Body of pancreas (tissue), 4 donors: ENCODE results near the gene NUCKS1. TPM values are rescaled to one million over a fixed set of nuclear protein-coding genes. Genes with fewer than 3 reads are reported as not detected.

Source experiments
- ATAC-seq: fragments of 150-250 bp; one replicate; pipeline ENCODE4 v1.9.1; 2016
- DNase-seq, 4 donors: peaks; one replicate each; pipeline ENCODE4 v3.0.0-alpha.2; 2019
- H3K27ac ChIP-seq, 4 donors: fragments of 200-600 bp; sonication (generic); 1 replicate in 3 of 4; 2 replicates in 1 of 4; pipeline versions ENCODE4 v1.5.1 to v1.6.1; 2016 to 2019; ENCODE audit warnings: mild to moderate bottlenecking in 1 of 4, mixed read lengths in 1 of 4, moderate library complexity in 1 of 4
- H3K27me3 ChIP-seq, 2 donors: fragments of 200-600 bp; sonication (generic); one replicate each; pipeline ENCODE4 v1.6.0; 2016; ENCODE audit warnings: mild to moderate bottlenecking in 1 of 2
- H3K36me3 ChIP-seq, 2 donors: fragments of 200-600 bp; sonication (generic); replicated peaks in 1 of 2; 2 replicates each; pipeline ENCODE4 v1.5.1; 2016; ENCODE audit warnings: low read depth in 2 of 2; ENCODE audit not compliant: insufficient read depth in 1 of 2
- H3K4me1 ChIP-seq: fragments of 200-600 bp; sonication (generic); one replicate; pipeline ENCODE4 v1.6.0; 2016
- H3K4me3 ChIP-seq, 2 donors: fragments of 200-600 bp; sonication (generic); 1 replicate in 1 of 2; 2 replicates in 1 of 2; pipeline ENCODE4 v1.5.1; 2016 to 2019
- H3K9me3 ChIP-seq, 3 donors: fragments of 200-600 bp; sonication (generic); 1 replicate in 2 of 3; 2 replicates in 1 of 3; pipeline ENCODE4 v1.5.1; 2016
- POLR2A ChIP-seq, 3 donors: fragments of 450-650 bp; IDR thresholded peaks; one replicate each; pipeline ENCODE4 v1.6.1; 2016; ENCODE audit warnings: antibody characterized with exemption in 3 of 3, mild to moderate bottlenecking in 2 of 3
- WGBS, 2 donors: methylation state at CpG; one replicate each; pipeline ENCODE4 v1.1.5; 2017; 5-methylcytosine and 5-hydroxymethylcytosine counted together
- intact Hi-C: fragments of 100-400 bp; cut with DNase I; formaldehyde crosslinking; loops from one replicate; pipeline ENCODE4 v1.15.1; 2023
- total RNA-seq, 2 donors: library from RNA; depleted of rRNA; stranded (reverse); fragments of >200 nt; gene quantifications; one replicate each; pipeline ENCODE4 v1.1.0, GENCODE V29; 2016
- TF ChIP-seq, protein P1 (sequence below), 7 experiments: fragments of 450-650 bp in 4 of 7; fragments of 200-600 bp in 3 of 7; sonication (generic) in 3 of 7; IDR thresholded peaks; one replicate each; pipeline ENCODE4 v1.5.1; 2016 to 2019; ENCODE audit warnings: antibody characterized with exemption in 7 of 7

NUCKS1 gene
- total RNA-seq, 2 donors from 2014 or later: 37.6 to 39.2 TPM

GRCh38 chr1:205767248-205767647 lies 17.3 kb upstream of the NUCKS1 start:
- no peak overlapping the region for H3K27ac ChIP-seq
- 68 to 72% methylated on average over 3 of the region's 3 CpGs for WGBS, 2 donors
- no peaks in the 10 kb centered on the region for H3K9me3 ChIP-seq
- DNase-seq (no peak), ATAC-seq (no peak)
- no peaks in the 10 kb centered on the region for H3K4me1 ChIP-seq
- intact Hi-C loops: no loop called here
- H3K4me3 ChIP-seq: no peak overlapping the region
- no peaks in the 10 kb centered on the region for H3K27me3 ChIP-seq
- H3K36me3 ChIP-seq: no peaks in the 10 kb centered on the region
- TF ChIP-seq, protein P1, sequence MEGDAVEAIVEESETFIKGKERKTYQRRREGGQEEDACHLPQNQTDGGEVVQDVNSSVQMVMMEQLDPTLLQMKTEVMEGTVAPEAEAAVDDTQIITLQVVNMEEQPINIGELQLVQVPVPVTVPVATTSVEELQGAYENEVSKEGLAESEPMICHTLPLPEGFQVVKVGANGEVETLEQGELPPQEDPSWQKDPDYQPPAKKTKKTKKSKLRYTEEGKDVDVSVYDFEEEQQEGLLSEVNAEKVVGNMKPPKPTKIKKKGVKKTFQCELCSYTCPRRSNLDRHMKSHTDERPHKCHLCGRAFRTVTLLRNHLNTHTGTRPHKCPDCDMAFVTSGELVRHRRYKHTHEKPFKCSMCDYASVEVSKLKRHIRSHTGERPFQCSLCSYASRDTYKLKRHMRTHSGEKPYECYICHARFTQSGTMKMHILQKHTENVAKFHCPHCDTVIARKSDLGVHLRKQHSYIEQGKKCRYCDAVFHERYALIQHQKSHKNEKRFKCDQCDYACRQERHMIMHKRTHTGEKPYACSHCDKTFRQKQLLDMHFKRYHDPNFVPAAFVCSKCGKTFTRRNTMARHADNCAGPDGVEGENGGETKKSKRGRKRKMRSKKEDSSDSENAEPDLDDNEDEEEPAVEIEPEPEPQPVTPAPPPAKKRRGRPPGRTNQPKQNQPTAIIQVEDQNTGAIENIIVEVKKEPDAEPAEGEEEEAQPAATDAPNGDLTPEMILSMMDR (IDR thresholded peaks at IDR 0.05): no peak
- no peak for TF ChIP-seq POLR2A (IDR thresholded peaks at IDR 0.05)

- no peaks in the 10 kb centered on the region for H3K36me3 ChIP-seq
- TF ChIP-seq, protein P1 (IDR thresholded peaks at IDR 0.05): no peak
- TF ChIP-seq POLR2A (IDR thresholded peaks at IDR 0.05): no peak
- WGBS, 2 donors: 80 to 88% methylated on average over 3 of the region's 3 CpGs
- H3K9me3 ChIP-seq: no peaks in the 10 kb centered on the region
- intact Hi-C loops: no loop called here
- ATAC-seq (no peak), DNase-seq (no peak)
- H3K27ac ChIP-seq: no peak overlapping the region
- no peaks in the 10 kb centered on the region for H3K27me3 ChIP-seq
- H3K4me1 ChIP-seq: no peaks in the 10 kb centered on the region
- H3K4me3 ChIP-seq: no peak overlapping the region
Measured at GRCh38 chr1:205766570-205766969, 16.6 kb upstream of the NUCKS1 start.

DNA sequence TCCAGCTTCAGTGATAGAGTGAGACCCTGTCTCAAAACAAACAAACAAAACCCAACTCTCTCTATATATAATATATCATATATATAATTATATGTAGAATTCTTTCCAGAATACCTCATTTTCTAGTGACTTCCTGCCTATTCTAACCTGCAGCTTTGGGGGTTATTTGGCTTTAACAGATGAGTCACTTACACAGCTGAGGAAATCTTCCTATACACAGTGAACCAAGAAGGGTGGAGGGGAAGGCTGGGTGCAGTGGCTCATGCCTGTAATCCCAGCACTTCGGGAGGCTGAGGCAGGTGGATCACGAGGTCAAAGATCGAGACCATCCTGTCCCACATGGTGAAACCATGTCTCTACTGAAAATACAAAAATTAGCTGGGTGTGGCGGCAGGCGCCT lies 16.1 kb upstream of the NUCKS1 start:
- 69 to 72% methylated on average over 5 of the region's 5 CpGs for WGBS, 2 donors

DNA sequence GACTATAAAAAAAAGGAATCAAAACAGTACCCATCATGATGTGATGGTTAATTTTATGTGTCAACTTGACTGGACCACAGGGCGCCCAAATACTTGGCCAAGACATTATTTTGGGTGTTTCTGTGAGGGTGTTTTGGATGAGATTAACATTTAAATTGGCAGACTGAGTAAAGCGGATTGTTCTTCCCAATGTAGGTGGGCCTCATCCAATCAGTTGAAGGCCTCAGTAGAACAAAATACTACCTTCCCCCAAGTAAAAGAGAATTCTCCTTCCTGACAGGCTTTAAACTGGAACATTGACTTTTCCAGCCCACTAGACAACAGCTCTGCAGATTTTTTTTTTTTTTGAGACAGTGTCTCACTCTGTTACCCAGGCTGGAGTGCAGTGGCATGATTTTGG lies 14.6 kb upstream of the NUCKS1 start:
- 89 to 95% methylated on average over 2 of the region's 2 CpGs for WGBS, 2 donors

More for the DNA sequence above, 16.1 kb upstream of the NUCKS1 start:
- no peak overlapping the region for H3K27ac ChIP-seq
- H3K27me3 ChIP-seq: no peaks in the 10 kb centered on the region
- intact Hi-C loops: no loop called here
- no peaks in the 10 kb centered on the region for H3K9me3 ChIP-seq
- TF ChIP-seq POLR2A (IDR thresholded peaks at IDR 0.05): no peak
- TF ChIP-seq, protein P1 (IDR thresholded peaks at IDR 0.05): no peak
- H3K36me3 ChIP-seq: no peaks in the 10 kb centered on the region
- ATAC-seq: no peak
- no peak overlapping the region for H3K4me3 ChIP-seq
- DNase-seq: no peak
- H3K4me1 ChIP-seq: no peaks in the 10 kb centered on the region

DNA sequence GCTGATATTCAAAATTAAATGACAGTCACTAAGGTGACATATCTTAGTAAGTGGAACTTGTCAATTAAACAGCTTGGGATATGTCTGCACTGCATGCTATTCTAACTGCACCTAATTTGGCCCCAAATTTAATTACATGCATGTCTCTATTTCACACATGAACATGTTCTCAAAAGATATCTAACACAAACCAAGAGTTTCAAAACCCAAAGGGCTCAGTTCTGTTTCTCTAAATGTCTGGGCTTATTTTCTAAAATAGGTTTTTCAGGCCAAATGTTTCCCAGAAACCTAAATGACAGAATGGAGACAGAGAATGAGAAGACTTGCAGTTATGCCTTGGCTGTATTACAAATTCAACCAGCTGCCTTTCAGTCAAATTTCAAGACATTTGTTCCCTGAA lies 14.0 kb upstream of the NUCKS1 start:
- no peak overlapping the region for H3K4me3 ChIP-seq
- TF ChIP-seq, protein P1 (IDR thresholded peaks at IDR 0.05): no peak
- TF ChIP-seq POLR2A (IDR thresholded peaks at IDR 0.05): no peak
- no peaks in the 10 kb centered on the region for H3K27me3 ChIP-seq
- H3K36me3 ChIP-seq: no peaks in the 10 kb centered on the region
- intact Hi-C loops: no loop called here
- no peaks in the 10 kb centered on the region for H3K9me3 ChIP-seq
- no peak for DNase-seq
- no peak for ATAC-seq
- H3K27ac ChIP-seq: no peak overlapping the region
- no peaks in the 10 kb centered on the region for H3K4me1 ChIP-seq

More for the DNA sequence above, 14.6 kb upstream of the NUCKS1 start:
- TF ChIP-seq, protein P1 (IDR thresholded peaks at IDR 0.05): no peak
- no peak for TF ChIP-seq POLR2A (IDR thresholded peaks at IDR 0.05)
- Histone ChIP-seq H3K9me3 (no peaks in the 10 kb centered on the region), H3K36me3 (no peaks in the 10 kb centered on the region), H3K4me1 (no peaks in the 10 kb centered on the region), H3K27me3 (no peaks in the 10 kb centered on the region), H3K27ac (no peak overlapping the region), H3K4me3 (no peak overlapping the region)
- DNase-seq (no peak), ATAC-seq (no peak)
- intact Hi-C loops: no loop called here
